HG03045 (cell line): ENCODE measurements around the gene TSC22D4.

Source experiments
- ATAC-seq: cut with Tn5 transposase; IDR thresholded peaks from one replicate; pipeline ENCODE4 v1.9.1; 2021; ENCODE audit warnings: mild to moderate bottlenecking, moderate library complexity; ENCODE audit not compliant: unreplicated experiment

The TSC22D4 gene

GRCh38 chr7:100430493-100431285 lies 48.3 kb downstream of the TSC22D4 start:
- no peak for ATAC-seq

GRCh38 chr7:100429637-100430492 lies 49.1 kb downstream of the TSC22D4 start, which contains the start of gene MEPCE:
MEPCE (plus strand) TSS chr7:100429831; CDS start chr7:100430019, 188 bp downstream.
- peak; percentile 48 for ATAC-seq

- ATAC-seq = peak; percentile 47
Measured at GRCh38 chr7:100428967-100429636, 49.9 kb downstream of the TSC22D4 start.

GRCh38 chr7:100428199-100428966 lies 50.6 kb downstream of the TSC22D4 start, which contains the start of gene ZCWPW1:
ZCWPW1 (minus strand) TSS chr7:100428703; CDS start chr7:100420649, 8,054 bp downstream.
- peak; percentile 46 for ATAC-seq

GRCh38 chr7:100427762-100428198 lies 51.2 kb downstream of the TSC22D4 start:
- no peak for ATAC-seq

- ATAC-seq = no peak
Measured at GRCh38 chr7:100426516-100426915, 52.5 kb downstream of the TSC22D4 start.

GRCh38 chr7:100425347-100425746 lies 53.7 kb downstream of the TSC22D4 start:
- no peak for ATAC-seq

GRCh38 chr7:100423315-100423714 lies 55.7 kb downstream of the TSC22D4 start:
- ATAC-seq = no peak

- ATAC-seq = no peak
Measured at GRCh38 chr7:100419660-100420226, 59.3 kb downstream of the TSC22D4 start.

- no peak for ATAC-seq
Measured at GRCh38 chr7:100418930-100419659, 59.9 kb downstream of the TSC22D4 start.
